IMR-90 (cell line): ENCODE data around the gene BNIP2. TPM values are rescaled to one million over a fixed set of nuclear protein-coding genes. Genes with fewer than 3 reads are reported as not detected.

Source experiments
- ATAC-seq: fragments of 200-7000 bp; cut with Tn5 transposase; 2 replicates; pipeline ENCODE4 v1.9.1; 2020; ENCODE audit warnings: low read depth, mild to moderate bottlenecking, moderate library complexity
- BruUV-seq: library from RNA; stranded (reverse); fragments of 400-500 nt; replicated peaks from 2 replicates; lab custom pipeline; 2021; lab: Mats Ljungman, UMichigan
- CTCF ChIA-PET: fragments of 300-600 bp; formaldehyde crosslinking; extraction: SDS; loops from one replicate; lab custom pipeline; 2021; ENCODE audit warnings: antibody characterized with exemption; lab: Yijun Ruan, JAX
- POLR2A ChIA-PET: fragments of 300-600 bp; sonication (Branson Sonifier 250); formaldehyde crosslinking; loops from one replicate; lab custom pipeline; 2022; ENCODE audit warnings: antibody characterized with exemption; ENCODE audit not compliant: unreplicated experiment; lab: Charles Lee
- DNase-seq: peaks from one replicate; pipeline ENCODE4 v3.0.0; 2013
- H2AFZ ChIP-seq: replicated peaks from 2 replicates; pipeline ENCODE3; 2013; ENCODE audit warnings: low read length, mild to moderate bottlenecking; ENCODE audit not compliant: poor library complexity
- H2AK5ac ChIP-seq: 2 replicates; pipeline ENCODE4 v1.6.1; 2013; ENCODE audit warnings: low read depth, low read length, inconsistent platforms
- H2AK9ac ChIP-seq: replicated peaks from 2 replicates; pipeline ENCODE3; 2013; ENCODE audit warnings: mild to moderate bottlenecking, low read depth, low read length, moderate library complexity; ENCODE audit not compliant: poor library complexity
- H2BK120ac ChIP-seq: 2 replicates; pipeline ENCODE4 v1.6.1; 2013; ENCODE audit warnings: low read depth, low read length, inconsistent platforms
- H2BK15ac ChIP-seq: 3 replicates; pipeline ENCODE4 v1.6.1; 2013; ENCODE audit warnings: low read depth, low read length, inconsistent platforms
- H2BK20ac ChIP-seq: 2 replicates; pipeline ENCODE4 v1.6.1; 2013; ENCODE audit warnings: low read depth, mild to moderate bottlenecking, inconsistent platforms, low read length, moderate library complexity
- H2BK5ac ChIP-seq: 2 replicates; pipeline ENCODE4 v1.6.1; 2013; ENCODE audit warnings: mild to moderate bottlenecking, low read depth, low read length, inconsistent platforms; ENCODE audit not compliant: poor library complexity, severe bottlenecking
- H3K14ac ChIP-seq: replicated peaks from 2 replicates; pipeline ENCODE4 v1.6.1; 2013; ENCODE audit warnings: low read depth, low read length, inconsistent platforms
- H3K18ac ChIP-seq: 2 replicates; pipeline ENCODE4 v1.6.1; 2013; ENCODE audit warnings: low read depth, low read length, control low read depth
- H3K23ac ChIP-seq: 2 replicates; pipeline ENCODE4 v1.6.1; 2013; ENCODE audit warnings: low read depth, low read length, inconsistent platforms
- H3K27ac ChIP-seq: 2 replicates; pipeline ENCODE4 v1.5.1; 2013; ENCODE audit warnings: mild to moderate bottlenecking, control low read depth, low read length; ENCODE audit not compliant: insufficient read depth
- H3K27me3 ChIP-seq: 2 replicates; pipeline ENCODE4 v1.6.1; 2013; ENCODE audit warnings: low read length; ENCODE audit not compliant: control insufficient read depth, insufficient read depth
- H3K36me3 ChIP-seq: 2 replicates; pipeline ENCODE4 v1.6.1; 2013; ENCODE audit warnings: low read length, mixed read lengths; ENCODE audit not compliant: control insufficient read depth, insufficient read depth
- H3K4ac ChIP-seq: 2 replicates; pipeline ENCODE4 v1.6.1; 2013; ENCODE audit warnings: low read depth, low read length, inconsistent platforms
- H3K4me1 ChIP-seq: 2 replicates; pipeline ENCODE4 v1.6.1; 2013; ENCODE audit warnings: low read length, mixed read lengths; ENCODE audit not compliant: control insufficient read depth, insufficient read depth
- H3K4me2 ChIP-seq: 2 replicates; pipeline ENCODE4 v1.6.1; 2013; ENCODE audit warnings: low read depth, mild to moderate bottlenecking, control low read depth, low read length, moderate library complexity
- H3K4me3 ChIP-seq: 2 replicates; pipeline ENCODE4 v1.5.1; 2013; ENCODE audit warnings: low read depth, mild to moderate bottlenecking, control low read depth, low read length, moderate library complexity; ENCODE audit not compliant: insufficient read depth
- H3K56ac ChIP-seq: 2 replicates; pipeline ENCODE4 v1.6.1; 2013; ENCODE audit warnings: low read length, inconsistent platforms; ENCODE audit not compliant: insufficient read depth; ENCODE audit errors: extremely low read depth
- H3K79me1 ChIP-seq, 2 experiments: 2 replicates each; pipeline ENCODE4 v1.6.1; 2013; ENCODE audit warnings: low read length in 2 of 2, inconsistent platforms in 1 of 2, low read depth in 1 of 2
- H3K9ac ChIP-seq: 2 replicates; pipeline ENCODE4 v1.6.1; 2013; ENCODE audit warnings: low read depth, low read length, control low read depth
- H3K9me1 ChIP-seq: 2 replicates; pipeline ENCODE4 v1.6.1; 2013; ENCODE audit warnings: low read length, inconsistent platforms; ENCODE audit not compliant: insufficient read depth
- H3K9me3 ChIP-seq: 2 replicates; pipeline ENCODE4 v1.6.1; 2013; ENCODE audit warnings: low read length; ENCODE audit not compliant: control insufficient read depth, insufficient read depth
- H4K20me1 ChIP-seq: 2 replicates; pipeline ENCODE4 v1.6.1; 2013; ENCODE audit warnings: low read length, inconsistent platforms; ENCODE audit not compliant: insufficient read depth
- H4K5ac ChIP-seq: 2 replicates; pipeline ENCODE4 v1.6.1; 2013; ENCODE audit warnings: mild to moderate bottlenecking, low read depth, low read length, control low read depth
- H4K8ac ChIP-seq, 2 experiments: 2 replicates each; pipeline ENCODE4 v1.6.1; 2013; ENCODE audit warnings: low read depth in 2 of 2, low read length in 2 of 2, control low read depth in 1 of 2, inconsistent platforms in 1 of 2
- H4K91ac ChIP-seq: 2 replicates; pipeline ENCODE4 v1.6.1; 2013; ENCODE audit warnings: low read depth, low read length, inconsistent platforms; ENCODE audit not compliant: insufficient read depth
- CTCF ChIP-seq: conservative IDR thresholded peaks from 2 replicates; pipeline ENCODE4 v1.5.1; 2012; ENCODE audit warnings: mild to moderate bottlenecking, low read depth, low read length, improper control_type of control experiment
- MAZ ChIP-seq: IDR thresholded peaks from 2 replicates; pipeline ENCODE4 v1.6.1; 2012; ENCODE audit warnings: low read depth, mild to moderate bottlenecking, low read length, improper control_type of control experiment, moderate library complexity, borderline replicate concordance
- WGBS, 2 experiments: methylation state at CpG; one replicate each; pipeline versions ENCODE4 v1.1.5 to v1.1.7; 2013; ENCODE audit warnings: missing lambda C conversion rate in 2 of 2; ENCODE audit not compliant: insufficient read length in 1 of 2; ENCODE audit errors: extremely low coverage in 2 of 2; 5-methylcytosine and 5-hydroxymethylcytosine counted together
- dilution Hi-C: fragments of 300-500 bp; cut with HindIII; formaldehyde crosslinking; loops from one replicate; pipeline ENCODE4 v1.14.3; 2018; ENCODE audit warnings: low sequenced_read_pairs; ENCODE audit not compliant: unreplicated experiment
- in situ Hi-C: fragments of 300-500 bp; cut with MboI; formaldehyde crosslinking; loops from 3 replicates; pipeline ENCODE4 v1.14.3; 2019; ENCODE audit warnings: low sequenced_read_pairs, inconsistent platforms, mixed read lengths
- intact Hi-C: fragments of 100-400 bp; cut with micrococcal nuclease; formaldehyde crosslinking; loops from 2 replicates; pipeline ENCODE4 v1.10.0; 2022
- polyA plus RNA-seq, 3 experiments: library from polyadenylated mRNA; depleted of rRNA; stranded (reverse); fragments of >200 nt; gene quantifications; 2 replicates each; pipeline ENCODE4 v1.2.3, GENCODE V29; 2012; ENCODE audit warnings: low replicate concordance in 1 of 3
- total RNA-seq: library from RNA; depleted of rRNA; stranded (reverse); fragments of >200 nt; gene quantifications from 2 replicates; pipeline ENCODE4 v1.2.3, GENCODE V29; 2012

The BNIP2 gene
- total and polyA plus RNA-seq, 2 of the 4 experiments (the other 2 are of a cell fraction): 36.9 to 47.3 TPM

GRCh38 chr15:59647085-59647484 is 42.0 kb downstream of the BNIP2 start:
- Histone ChIP-seq H2AFZ (no peak overlapping the region), H3K4me1 (peaks cover 2% of the 10 kb centered on the region; the same call in 1 of the 2 replicates), H3K56ac (no peak overlapping the region), H2BK120ac (no peak overlapping the region), H3K4ac (no peak overlapping the region), H3K9me1 (peaks cover 3% of the 10 kb centered on the region; the same call in 1 of the 2 replicates), H2BK15ac (no peak overlapping the region), H3K36me3 (peaks cover 31% of the 10 kb centered on the region), H3K4me2 (no peak overlapping the region), H4K91ac (no peak overlapping the region), H3K27me3 (no peaks in the 10 kb centered on the region), H4K8ac (no peak overlapping the region), H2BK5ac (no peak overlapping the region), H4K20me1 (peaks cover 3% of the 10 kb centered on the region; the same call in 1 of the 2 replicates), H3K9ac (no peak overlapping the region), H2BK20ac (no peak overlapping the region), H3K4me3 (no peak overlapping the region), H4K5ac (no peak overlapping the region), H3K23ac (no peak overlapping the region), H3K79me1 (peaks cover 10 to 35% of the 10 kb centered on the region in 2 experiments; a peak in 3 of 4 replicates), H3K27ac (no peak overlapping the region), H2AK9ac (no peak overlapping the region), H3K9me3 (no peaks in the 10 kb centered on the region), H3K18ac (no peak overlapping the region), H3K14ac (no peak overlapping the region), H2AK5ac (no peak overlapping the region)
- DNase-seq (no peak), ATAC-seq (no peak)
- dilution Hi-C loops (no loop called here), intact Hi-C loops (no loop called here), in situ Hi-C loops (no loop called here)
- ChIA-PET CTCF (interaction anchor here (0.9 to 1.1 kb wide), 2 partner anchors 114 to 118 kb away, joined by 3 read pairs; no protein-coding TSS in a partner anchor), POLR2A (interaction anchor here (0.6 kb wide), 1 partner anchor 24 kb away, joined by 3 read pairs; no protein-coding TSS in a partner anchor)
- no CpG with 5 or more reads among the region's 1 CpG for WGBS, 2 experiments
- TF ChIP-seq CTCF (no peak), MAZ (no peak)
- no TSS peak for BruUV-seq
